Ectodermal cell (in vitro differentiated cells): ENCODE measurements around the gene DOK6.
A peak's percentile ranks its signal among the peaks of the same experiment; 100 is the strongest.
"Not testable (repeated sequence)": the region's sequence is repeated elsewhere in the genome, so short reads cannot be mapped to it uniquely, and the experiment has no call there.

ENCODE experiments used
- H3K27ac ChIP-seq: 2 replicates; pipeline ENCODE4 v1.7.0; 2013; ENCODE audit warnings: mild to moderate bottlenecking, low read depth, low read length; ENCODE audit not compliant: insufficient read depth, poor library complexity, severe bottlenecking
- H3K27me3 ChIP-seq: 2 replicates; pipeline ENCODE4 v1.7.0; 2013; ENCODE audit warnings: mild to moderate bottlenecking, low read length; ENCODE audit not compliant: insufficient read depth, control insufficient read depth, poor library complexity, severe bottlenecking
- H3K36me3 ChIP-seq: one replicate; pipeline ENCODE4 v1.7.0; 2013; ENCODE audit warnings: low read length; ENCODE audit not compliant: control insufficient read depth, insufficient read depth
- H3K4me1 ChIP-seq: one replicate; pipeline ENCODE4 v1.7.0; 2013; ENCODE audit warnings: low read length; ENCODE audit not compliant: control insufficient read depth, insufficient read depth
- H3K4me3 ChIP-seq: 2 replicates; pipeline ENCODE4 v1.7.0; 2013; ENCODE audit warnings: low read depth, low read length, control low read depth; ENCODE audit not compliant: insufficient read depth
- H3K9me3 ChIP-seq: 2 replicates; pipeline ENCODE4 v1.7.0; 2013; ENCODE audit warnings: mild to moderate bottlenecking, low read length, moderate library complexity; ENCODE audit not compliant: control insufficient read depth
- WGBS, 2 experiments: methylation state at CpG; one replicate each; pipeline ENCODE4 v1.1.7; 2013; ENCODE audit warnings: missing lambda C conversion rate in 2 of 2; 5-methylcytosine and 5-hydroxymethylcytosine counted together

The DOK6 gene

DNA sequence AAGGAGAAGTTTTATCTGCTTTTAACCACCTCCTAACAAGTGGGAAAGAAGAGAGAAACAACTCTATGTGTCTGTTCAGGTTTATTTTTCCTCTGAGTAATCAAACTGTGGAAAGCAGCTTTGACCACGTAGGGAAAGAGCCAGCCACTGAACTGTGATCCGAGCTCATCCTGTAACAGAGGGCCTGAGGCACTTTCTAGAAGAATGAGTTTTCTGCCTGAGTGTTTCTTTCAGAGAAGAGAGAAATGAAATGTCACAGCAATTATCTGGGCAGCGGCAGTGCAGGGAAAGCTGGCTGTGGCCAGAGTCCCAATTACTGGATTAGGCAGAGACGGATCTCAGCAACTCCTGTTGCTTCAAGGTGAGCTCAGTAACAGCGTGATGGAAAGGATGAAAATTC, 395.1 kb downstream of the DOK6 start:
- Histone ChIP-seq H3K27me3 (no peaks in the 10 kb centered on the region), H3K36me3 (no peaks in the 10 kb centered on the region), H3K27ac (peak overlapping the region; percentile 47), H3K4me1 (no peaks in the 10 kb centered on the region), H3K4me3 (no peak overlapping the region), H3K9me3 (no peaks in the 10 kb centered on the region)
- WGBS, 2 experiments, result 58 to 72% methylated on average over 5 of the region's 5 CpGs

DNA sequence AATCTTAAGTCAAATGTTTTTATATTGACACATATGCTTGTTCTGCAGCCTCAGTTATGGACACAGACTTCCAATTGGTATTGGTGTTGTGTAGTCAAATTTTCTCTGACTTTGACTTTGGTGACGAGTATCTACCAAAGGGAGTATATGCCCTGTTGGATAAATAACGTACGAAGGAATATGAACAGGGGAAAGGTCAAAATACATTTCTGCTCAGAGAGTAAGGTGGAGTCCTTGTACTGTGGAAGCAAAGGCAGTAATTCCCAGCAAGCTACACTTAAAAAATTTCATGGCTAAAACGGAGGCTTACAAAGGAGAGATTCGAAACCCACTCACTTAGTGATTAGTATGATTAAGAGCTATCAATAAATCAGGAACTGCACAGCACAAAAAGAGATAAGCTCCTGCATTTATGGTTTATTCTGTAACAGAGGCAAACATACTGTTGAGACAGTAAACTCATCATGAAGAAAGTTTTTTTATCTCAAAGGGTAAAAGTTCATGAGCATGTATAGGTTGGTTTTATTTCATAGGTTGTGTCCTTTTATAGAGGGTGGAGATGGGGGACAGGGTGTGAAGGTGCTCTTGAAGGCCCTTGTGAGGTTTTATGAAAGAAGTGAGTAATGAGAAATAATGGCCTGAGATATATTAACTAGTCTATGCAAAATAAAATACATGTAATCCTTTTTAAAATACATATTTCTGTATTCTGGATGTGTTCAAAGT, 404.3 kb downstream of the DOK6 start:
- Histone ChIP-seq H3K9me3 (no peaks in the 10 kb centered on the region), H3K4me1 (no peaks in the 10 kb centered on the region), H3K4me3 (no peak overlapping the region), H3K27me3 (no peaks in the 10 kb centered on the region), H3K27ac (no peak overlapping the region), H3K36me3 (no peaks in the 10 kb centered on the region)
- WGBS, 2 experiments, result 92 to 93% methylated on average over 3 to 5 of the region's 5 CpGs

- Histone ChIP-seq H3K4me1 (no peaks in the 10 kb centered on the region), H3K4me3 (no peak overlapping the region), H3K27ac (no peak overlapping the region), H3K36me3 (no peaks in the 10 kb centered on the region), H3K9me3 (no peaks in the 10 kb centered on the region), H3K27me3 (no peaks in the 10 kb centered on the region)
- 100% methylated on average over 2 of the region's 2 CpGs; no CpG with 5 or more reads in 1 of the 2 experiments for WGBS, 2 experiments
Measured at GRCh38 chr18:69808399-69808798, 407.7 kb downstream of the DOK6 start.

- no peaks in the 10 kb centered on the region for H3K27me3 ChIP-seq
- H3K4me1 ChIP-seq, result no peaks in the 10 kb centered on the region
- H3K9me3 ChIP-seq, result no peaks in the 10 kb centered on the region
- no peaks in the 10 kb centered on the region for H3K36me3 ChIP-seq
- H3K27ac ChIP-seq, result no peak overlapping the region
- H3K4me3 ChIP-seq, result no peak overlapping the region
- 90% methylated on average over 1 of the region's 1 CpG; no CpG with 5 or more reads in 1 of the 2 experiments for WGBS, 2 experiments
Measured at GRCh38 chr18:69813559-69813958, 412.9 kb downstream of the DOK6 start.

DNA sequence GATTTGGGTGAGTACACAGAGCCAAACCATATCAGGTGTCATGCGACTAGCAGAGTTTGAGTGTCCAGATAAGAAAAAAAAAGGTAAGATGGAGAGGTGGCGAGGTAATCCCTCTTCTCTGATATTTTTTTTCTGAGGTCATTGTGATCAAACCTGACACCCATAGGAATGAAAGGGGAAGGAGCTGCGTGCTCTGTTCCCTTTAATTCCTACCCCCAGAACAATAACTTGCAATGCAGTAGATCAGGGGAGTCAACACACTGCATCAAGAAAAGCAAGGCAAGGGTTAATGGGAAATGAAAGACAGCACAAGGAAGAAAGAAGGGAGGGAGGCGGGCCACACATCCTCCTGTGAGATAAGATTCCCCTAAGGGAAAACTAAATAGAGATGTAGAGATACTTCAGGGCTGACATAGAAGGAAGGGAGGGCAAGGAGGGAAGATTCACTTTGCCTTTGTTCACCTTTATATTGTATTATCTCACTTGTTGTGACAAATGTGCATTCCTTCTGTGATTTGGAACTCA, 414.2 kb downstream of the DOK6 start:
- H3K27me3 ChIP-seq, result no peaks in the 10 kb centered on the region
- H3K36me3 ChIP-seq, result no peaks in the 10 kb centered on the region
- H3K4me1 ChIP-seq, result no peaks in the 10 kb centered on the region
- 73 to 77% methylated on average over 4 of the region's 4 CpGs for WGBS, 2 experiments
- H3K4me3 ChIP-seq, result no peak overlapping the region
- no peaks in the 10 kb centered on the region for H3K9me3 ChIP-seq
- no peak overlapping the region for H3K27ac ChIP-seq

- H3K4me1 ChIP-seq, result no peaks in the 10 kb centered on the region
- H3K4me3 ChIP-seq, result no peak overlapping the region
- WGBS, 2 experiments, result 86% methylated on average over 5 of the region's 5 CpGs
- H3K36me3 ChIP-seq, result no peaks in the 10 kb centered on the region
- H3K27ac ChIP-seq, result no peak overlapping the region
- H3K9me3 ChIP-seq, result no peaks in the 10 kb centered on the region
- H3K27me3 ChIP-seq, result no peaks in the 10 kb centered on the region
Measured at GRCh38 chr18:69817335-69817940, 416.8 kb downstream of the DOK6 start.

DNA sequence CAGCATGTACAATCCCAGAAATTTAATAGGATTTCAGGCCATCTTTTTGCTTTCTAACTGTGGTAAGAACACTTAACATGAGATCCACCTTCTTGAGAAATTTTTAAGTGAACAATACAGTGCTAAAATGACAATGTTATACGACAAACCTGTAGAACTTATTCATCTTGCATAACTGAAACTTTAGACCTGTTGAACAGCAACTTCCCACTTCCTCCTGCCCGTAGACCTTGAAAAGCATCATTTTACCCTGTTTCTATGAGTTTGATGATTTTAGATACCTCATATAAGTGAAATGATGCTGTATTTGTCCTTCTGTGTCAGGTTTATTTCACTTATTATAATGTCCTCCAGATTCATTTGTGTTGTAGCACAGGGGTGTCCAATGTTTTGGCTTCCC, 418.8 kb downstream of the DOK6 start:
- H3K27me3 ChIP-seq, result no peaks in the 10 kb centered on the region
- H3K36me3 ChIP-seq, result no peaks in the 10 kb centered on the region
- no peak overlapping the region for H3K27ac ChIP-seq
- H3K4me1 ChIP-seq, result no peaks in the 10 kb centered on the region
- 69 to 77% methylated on average over 2 of the region's 2 CpGs for WGBS, 2 experiments
- H3K9me3 ChIP-seq, result no peaks in the 10 kb centered on the region
- H3K4me3 ChIP-seq, result no peak overlapping the region

DNA sequence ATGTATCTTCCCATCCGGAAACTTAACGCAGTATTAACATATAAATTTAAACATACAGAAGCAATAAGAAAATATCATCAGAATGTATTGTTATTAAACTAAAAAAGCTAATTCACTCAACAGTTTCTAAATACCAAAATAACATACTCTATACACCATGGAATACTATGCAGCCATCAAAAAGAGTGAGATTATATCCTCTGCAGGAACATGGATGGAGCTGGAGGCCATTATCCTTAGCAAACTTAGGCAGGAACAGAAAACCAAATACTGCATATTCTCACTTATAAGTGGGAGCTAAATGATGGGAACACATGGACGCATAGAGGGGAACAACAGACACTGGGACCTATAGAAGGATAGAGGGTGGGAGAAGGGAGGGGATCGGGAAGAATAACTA, 419.9 kb downstream of the DOK6 start:
- no peaks in the 10 kb centered on the region for H3K4me1 ChIP-seq
- no peaks in the 10 kb centered on the region for H3K9me3 ChIP-seq
- no peaks in the 10 kb centered on the region for H3K36me3 ChIP-seq
- no peak overlapping the region for H3K27ac ChIP-seq
- H3K4me3 ChIP-seq, result no peak overlapping the region
- 95 to 100% methylated on average over 2 to 4 of the region's 4 CpGs for WGBS, 2 experiments
- H3K27me3 ChIP-seq, result no peaks in the 10 kb centered on the region

- 90 to 96% methylated on average over 1 of the region's 1 CpG for WGBS, 2 experiments
Measured at GRCh38 chr18:69830189-69830588, 429.5 kb downstream of the DOK6 start.

DNA sequence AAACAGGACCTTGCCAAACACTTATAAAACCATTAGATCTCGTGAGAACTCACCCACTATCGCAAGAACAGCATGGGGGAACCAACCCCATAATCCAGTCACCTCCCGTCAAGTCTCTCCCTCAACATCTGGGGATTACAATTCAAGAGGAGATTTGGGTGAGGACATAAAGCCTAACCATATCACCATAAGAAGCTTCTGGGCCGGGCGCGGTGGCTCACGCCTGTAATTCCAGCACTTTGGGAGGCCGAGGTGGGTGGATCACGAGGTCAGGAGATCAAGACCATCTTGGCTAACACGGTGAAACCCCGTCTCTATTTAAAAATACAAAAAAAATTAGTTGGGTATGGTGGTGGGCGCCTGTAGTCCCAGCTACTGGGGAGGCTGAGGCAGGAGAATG, 434.3 kb downstream of the DOK6 start:
- H3K4me3 ChIP-seq, H3K4me1 ChIP-seq, H3K9me3 ChIP-seq, H3K27me3 ChIP-seq, H3K36me3 ChIP-seq, H3K27ac ChIP-seq: not testable (repeated sequence)
- WGBS, 2 experiments, result 95 to 99% methylated on average over 8 to 12 of the region's 12 CpGs

More at GRCh38 chr18:69830189-69830588, 429.5 kb downstream of the DOK6 start:
- Histone ChIP-seq H3K4me1 (no peaks in the 10 kb centered on the region), H3K36me3 (no peaks in the 10 kb centered on the region), H3K4me3 (no peak overlapping the region), H3K27ac (no peak overlapping the region), H3K9me3 (no peaks in the 10 kb centered on the region), H3K27me3 (no peaks in the 10 kb centered on the region)
